Measurements from ENCODE around the gene PIK3AP1. TPM values are rescaled to one million over a fixed set of nuclear protein-coding genes. Genes with fewer than 3 reads are reported as not detected.

PIK3AP1 gene
- total RNA-seq, 1 experiment from 2014 or later, result 4.3 TPM

DNA sequence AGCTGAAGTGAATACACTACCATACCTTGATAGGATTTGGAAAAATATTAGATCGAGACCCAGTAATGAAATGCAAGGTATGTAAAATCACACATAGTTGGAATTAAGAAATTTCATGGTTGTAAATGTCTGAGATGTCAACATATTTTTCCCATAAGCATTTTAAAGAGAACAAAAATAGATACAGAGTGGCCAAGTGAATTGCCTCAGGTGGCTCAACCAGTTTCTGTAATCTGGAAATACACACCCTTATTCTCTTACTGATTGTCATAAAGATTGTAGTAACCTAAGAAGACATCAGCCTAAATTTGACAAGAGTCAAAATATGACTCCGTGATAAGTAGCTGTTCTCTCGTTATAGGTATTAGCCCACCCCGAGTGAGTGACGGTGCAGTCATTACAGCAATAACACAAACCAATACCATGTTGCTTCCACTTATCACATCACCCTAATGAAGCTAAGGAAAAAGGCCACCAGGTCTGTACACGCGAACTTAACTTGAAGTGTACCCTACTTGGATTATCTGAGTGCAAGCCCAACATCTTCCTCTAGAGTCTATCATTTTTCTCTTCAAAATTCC, 23.4 kb downstream of the PIK3AP1 start:
- no peaks in the 10 kb centered on the region for H3K36me3 Mint-ChIP-seq
- no peaks in the 10 kb centered on the region for H3K27me3 Mint-ChIP-seq (ENCODE audit: low read depth)
- ChIA-PET POLR2A (no interaction called here), CTCF (interaction anchor here (1.1 kb wide), 1 partner anchor 54 kb away, joined by 3 read pairs; no protein-coding TSS in a partner anchor)
- no peak overlapping the region for H3K27ac Mint-ChIP-seq
- ATAC-seq (no peak), DNase-seq (ENCODE audit: low spot score) (no peak)
- no peaks in the 10 kb centered on the region for H3K9me3 Mint-ChIP-seq
- H3K4me3 Mint-ChIP-seq, result no peak overlapping the region
- TF ChIP-seq ETV6 (CRISPR knock-in tag; IDR thresholded peaks at IDR 0.05) (no peak), MYBL2 (CRISPR knock-in tag; IDR thresholded peaks at IDR 0.05) (no peak)
- TF ChIP-seq, protein P1, sequence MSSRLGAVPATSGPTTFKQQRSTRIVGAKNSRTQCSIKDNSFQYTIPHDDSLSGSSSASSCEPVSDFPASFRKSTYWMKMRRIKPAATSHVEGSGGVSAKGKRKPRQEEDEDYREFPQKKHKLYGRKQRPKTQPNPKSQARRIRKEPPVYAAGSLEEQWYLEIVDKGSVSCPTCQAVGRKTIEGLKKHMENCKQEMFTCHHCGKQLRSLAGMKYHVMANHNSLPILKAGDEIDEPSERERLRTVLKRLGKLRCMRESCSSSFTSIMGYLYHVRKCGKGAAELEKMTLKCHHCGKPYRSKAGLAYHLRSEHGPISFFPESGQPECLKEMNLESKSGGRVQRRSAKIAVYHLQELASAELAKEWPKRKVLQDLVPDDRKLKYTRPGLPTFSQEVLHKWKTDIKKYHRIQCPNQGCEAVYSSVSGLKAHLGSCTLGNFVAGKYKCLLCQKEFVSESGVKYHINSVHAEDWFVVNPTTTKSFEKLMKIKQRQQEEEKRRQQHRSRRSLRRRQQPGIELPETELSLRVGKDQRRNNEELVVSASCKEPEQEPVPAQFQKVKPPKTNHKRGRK (CRISPR knock-in tag; IDR thresholded peaks at IDR 0.05; ENCODE audit: borderline replicate concordance), result no peak
- H3K4me1 Mint-ChIP-seq, result peaks cover 9% of the 10 kb centered on the region

DNA sequence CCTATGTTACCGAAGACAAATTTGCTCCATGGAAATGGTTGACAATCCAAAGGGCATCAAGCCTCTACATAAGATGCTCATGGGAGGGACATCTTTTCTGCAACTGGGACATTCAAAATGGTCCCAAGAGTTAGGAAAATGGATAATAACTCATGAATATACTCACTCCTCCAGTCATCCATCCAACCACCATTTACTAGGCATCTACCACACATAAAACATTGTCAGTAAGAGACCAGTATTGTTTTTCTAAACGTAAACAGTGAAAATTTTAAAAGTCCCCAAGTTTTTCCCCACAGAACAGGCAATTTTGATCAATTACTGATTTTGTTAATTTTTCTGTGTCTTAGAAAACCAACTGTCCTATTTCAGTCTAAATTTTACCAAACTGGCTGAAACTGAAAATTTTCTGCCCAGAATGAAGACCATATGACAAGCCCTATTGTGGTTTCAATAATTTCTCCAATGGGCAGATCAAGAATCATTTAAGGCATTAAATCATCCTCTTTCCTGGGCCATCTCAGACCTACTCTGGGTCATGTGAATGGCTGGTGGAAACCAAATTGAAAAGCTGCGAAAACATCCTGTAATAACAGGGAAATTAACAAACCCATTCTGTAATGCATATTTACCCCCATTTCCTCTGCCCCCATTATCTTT, 24.2 kb downstream of the PIK3AP1 start:
- no peak overlapping the region for H3K4me3 Mint-ChIP-seq
- CTCF ChIA-PET, result no interaction called here
- TF ChIP-seq GABPB1 (CRISPR knock-in tag; IDR thresholded peaks at IDR 0.05), result no peak
- TF ChIP-seq ZNF396 (CRISPR knock-in tag; IDR thresholded peaks at IDR 0.05; ENCODE audit: borderline replicate concordance), result no peak
- TF ChIP-seq, protein P2, sequence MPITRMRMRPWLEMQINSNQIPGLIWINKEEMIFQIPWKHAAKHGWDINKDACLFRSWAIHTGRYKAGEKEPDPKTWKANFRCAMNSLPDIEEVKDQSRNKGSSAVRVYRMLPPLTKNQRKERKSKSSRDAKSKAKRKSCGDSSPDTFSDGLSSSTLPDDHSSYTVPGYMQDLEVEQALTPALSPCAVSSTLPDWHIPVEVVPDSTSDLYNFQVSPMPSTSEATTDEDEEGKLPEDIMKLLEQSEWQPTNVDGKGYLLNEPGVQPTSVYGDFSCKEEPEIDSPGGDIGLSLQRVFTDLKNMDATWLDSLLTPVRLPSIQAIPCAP (CRISPR knock-in tag; IDR thresholded peaks at IDR 0.05), result no peak
- TF ChIP-seq, protein P3, sequence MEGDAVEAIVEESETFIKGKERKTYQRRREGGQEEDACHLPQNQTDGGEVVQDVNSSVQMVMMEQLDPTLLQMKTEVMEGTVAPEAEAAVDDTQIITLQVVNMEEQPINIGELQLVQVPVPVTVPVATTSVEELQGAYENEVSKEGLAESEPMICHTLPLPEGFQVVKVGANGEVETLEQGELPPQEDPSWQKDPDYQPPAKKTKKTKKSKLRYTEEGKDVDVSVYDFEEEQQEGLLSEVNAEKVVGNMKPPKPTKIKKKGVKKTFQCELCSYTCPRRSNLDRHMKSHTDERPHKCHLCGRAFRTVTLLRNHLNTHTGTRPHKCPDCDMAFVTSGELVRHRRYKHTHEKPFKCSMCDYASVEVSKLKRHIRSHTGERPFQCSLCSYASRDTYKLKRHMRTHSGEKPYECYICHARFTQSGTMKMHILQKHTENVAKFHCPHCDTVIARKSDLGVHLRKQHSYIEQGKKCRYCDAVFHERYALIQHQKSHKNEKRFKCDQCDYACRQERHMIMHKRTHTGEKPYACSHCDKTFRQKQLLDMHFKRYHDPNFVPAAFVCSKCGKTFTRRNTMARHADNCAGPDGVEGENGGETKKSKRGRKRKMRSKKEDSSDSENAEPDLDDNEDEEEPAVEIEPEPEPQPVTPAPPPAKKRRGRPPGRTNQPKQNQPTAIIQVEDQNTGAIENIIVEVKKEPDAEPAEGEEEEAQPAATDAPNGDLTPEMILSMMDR (IDR thresholded peaks at IDR 0.05), result no peak
- TF ChIP-seq, protein P4, sequence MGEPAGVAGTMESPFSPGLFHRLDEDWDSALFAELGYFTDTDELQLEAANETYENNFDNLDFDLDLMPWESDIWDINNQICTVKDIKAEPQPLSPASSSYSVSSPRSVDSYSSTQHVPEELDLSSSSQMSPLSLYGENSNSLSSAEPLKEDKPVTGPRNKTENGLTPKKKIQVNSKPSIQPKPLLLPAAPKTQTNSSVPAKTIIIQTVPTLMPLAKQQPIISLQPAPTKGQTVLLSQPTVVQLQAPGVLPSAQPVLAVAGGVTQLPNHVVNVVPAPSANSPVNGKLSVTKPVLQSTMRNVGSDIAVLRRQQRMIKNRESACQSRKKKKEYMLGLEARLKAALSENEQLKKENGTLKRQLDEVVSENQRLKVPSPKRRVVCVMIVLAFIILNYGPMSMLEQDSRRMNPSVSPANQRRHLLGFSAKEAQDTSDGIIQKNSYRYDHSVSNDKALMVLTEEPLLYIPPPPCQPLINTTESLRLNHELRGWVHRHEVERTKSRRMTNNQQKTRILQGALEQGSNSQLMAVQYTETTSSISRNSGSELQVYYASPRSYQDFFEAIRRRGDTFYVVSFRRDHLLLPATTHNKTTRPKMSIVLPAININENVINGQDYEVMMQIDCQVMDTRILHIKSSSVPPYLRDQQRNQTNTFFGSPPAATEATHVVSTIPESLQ (CRISPR knock-in tag; IDR thresholded peaks at IDR 0.05), result no peak
- ATAC-seq (no peak), DNase-seq (ENCODE audit: low spot score) (no peak)
- peaks cover 12% of the 10 kb centered on the region for H3K4me1 Mint-ChIP-seq
- POLR2A ChIA-PET, result no interaction called here
- H3K36me3 Mint-ChIP-seq, result no peaks in the 10 kb centered on the region
- H3K9me3 Mint-ChIP-seq, result no peaks in the 10 kb centered on the region
- H3K27me3 Mint-ChIP-seq (ENCODE audit: low read depth), result no peaks in the 10 kb centered on the region
- H3K27ac Mint-ChIP-seq, result no peak overlapping the region

DNA sequence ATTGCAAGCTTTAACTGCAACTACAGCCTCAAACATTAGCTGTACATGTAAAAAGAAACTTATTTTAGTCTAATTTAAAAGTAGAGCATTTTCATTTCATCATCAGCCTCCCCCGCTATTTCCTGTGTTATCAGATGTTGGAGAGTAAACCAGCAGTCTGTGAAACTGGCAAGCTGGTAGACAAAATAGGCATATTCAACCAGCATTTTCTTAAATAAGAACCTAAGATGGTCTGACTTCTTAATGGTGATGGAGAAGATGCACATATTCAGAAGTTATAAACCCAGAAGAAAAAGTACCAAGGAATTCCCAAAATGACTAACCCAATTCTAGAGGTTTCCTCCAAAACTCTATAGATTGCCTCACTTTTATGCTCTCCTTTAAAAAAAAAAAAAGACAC, 24.9 kb downstream of the PIK3AP1 start:
- no peak overlapping the region for H3K27ac Mint-ChIP-seq
- ChIA-PET CTCF (no interaction called here), POLR2A (no interaction called here)
- ATAC-seq (no peak), DNase-seq (ENCODE audit: low spot score) (no peak)
- no peaks in the 10 kb centered on the region for H3K9me3 Mint-ChIP-seq
- H3K4me1 Mint-ChIP-seq, result peaks cover 14% of the 10 kb centered on the region
- TF ChIP-seq, protein P5, sequence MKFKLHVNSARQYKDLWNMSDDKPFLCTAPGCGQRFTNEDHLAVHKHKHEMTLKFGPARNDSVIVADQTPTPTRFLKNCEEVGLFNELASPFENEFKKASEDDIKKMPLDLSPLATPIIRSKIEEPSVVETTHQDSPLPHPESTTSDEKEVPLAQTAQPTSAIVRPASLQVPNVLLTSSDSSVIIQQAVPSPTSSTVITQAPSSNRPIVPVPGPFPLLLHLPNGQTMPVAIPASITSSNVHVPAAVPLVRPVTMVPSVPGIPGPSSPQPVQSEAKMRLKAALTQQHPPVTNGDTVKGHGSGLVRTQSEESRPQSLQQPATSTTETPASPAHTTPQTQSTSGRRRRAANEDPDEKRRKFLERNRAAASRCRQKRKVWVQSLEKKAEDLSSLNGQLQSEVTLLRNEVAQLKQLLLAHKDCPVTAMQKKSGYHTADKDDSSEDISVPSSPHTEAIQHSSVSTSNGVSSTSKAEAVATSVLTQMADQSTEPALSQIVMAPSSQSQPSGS (CRISPR knock-in tag; IDR thresholded peaks at IDR 0.05; ENCODE audit: borderline replicate concordance, low read depth), result no peak
- no peak for TF ChIP-seq TEAD4 (CRISPR knock-in tag; IDR thresholded peaks at IDR 0.05)
- TF ChIP-seq, protein P6, sequence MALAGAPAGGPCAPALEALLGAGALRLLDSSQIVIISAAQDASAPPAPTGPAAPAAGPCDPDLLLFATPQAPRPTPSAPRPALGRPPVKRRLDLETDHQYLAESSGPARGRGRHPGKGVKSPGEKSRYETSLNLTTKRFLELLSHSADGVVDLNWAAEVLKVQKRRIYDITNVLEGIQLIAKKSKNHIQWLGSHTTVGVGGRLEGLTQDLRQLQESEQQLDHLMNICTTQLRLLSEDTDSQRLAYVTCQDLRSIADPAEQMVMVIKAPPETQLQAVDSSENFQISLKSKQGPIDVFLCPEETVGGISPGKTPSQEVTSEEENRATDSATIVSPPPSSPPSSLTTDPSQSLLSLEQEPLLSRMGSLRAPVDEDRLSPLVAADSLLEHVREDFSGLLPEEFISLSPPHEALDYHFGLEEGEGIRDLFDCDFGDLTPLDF (CRISPR knock-in tag; IDR thresholded peaks at IDR 0.05), result no peak
- TF ChIP-seq, protein P7, sequence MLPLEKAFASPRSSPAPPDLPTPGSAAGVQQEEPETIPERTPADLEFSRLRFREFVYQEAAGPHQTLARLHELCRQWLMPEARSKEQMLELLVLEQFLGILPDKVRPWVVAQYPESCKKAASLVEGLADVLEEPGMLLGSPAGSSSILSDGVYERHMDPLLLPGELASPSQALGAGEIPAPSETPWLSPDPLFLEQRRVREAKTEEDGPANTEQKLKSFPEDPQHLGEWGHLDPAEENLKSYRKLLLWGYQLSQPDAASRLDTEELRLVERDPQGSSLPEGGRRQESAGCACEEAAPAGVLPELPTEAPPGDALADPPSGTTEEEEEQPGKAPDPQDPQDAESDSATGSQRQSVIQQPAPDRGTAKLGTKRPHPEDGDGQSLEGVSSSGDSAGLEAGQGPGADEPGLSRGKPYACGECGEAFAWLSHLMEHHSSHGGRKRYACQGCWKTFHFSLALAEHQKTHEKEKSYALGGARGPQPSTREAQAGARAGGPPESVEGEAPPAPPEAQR (CRISPR knock-in tag; IDR thresholded peaks at IDR 0.05), result no peak
- no peaks in the 10 kb centered on the region for H3K27me3 Mint-ChIP-seq (ENCODE audit: low read depth)
- H3K4me3 Mint-ChIP-seq, result no peak overlapping the region
- no peaks in the 10 kb centered on the region for H3K36me3 Mint-ChIP-seq
